Uterus (tissue), 2 donors: ENCODE results near the gene NHERF1.

Experiments used
- POLR2A ChIP-seq, 2 donors: fragments of 450-650 bp; IDR thresholded peaks; one replicate each; pipeline ENCODE4 v1.6.1; 2016; ENCODE audit warnings: antibody characterized with exemption in 2 of 2, mild to moderate bottlenecking in 1 of 2, moderate library complexity in 1 of 2
- TF ChIP-seq, protein P1 (sequence below), 4 experiments: fragments of 200-600 bp in 2 of 4; fragments of 450-650 bp in 2 of 4; sonication (generic) in 2 of 4; IDR thresholded peaks; one replicate each; pipeline ENCODE4 v1.5.1; 2016 to 2019; ENCODE audit warnings: antibody characterized with exemption in 4 of 4, mild to moderate bottlenecking in 2 of 4, moderate library complexity in 1 of 4

DNA sequence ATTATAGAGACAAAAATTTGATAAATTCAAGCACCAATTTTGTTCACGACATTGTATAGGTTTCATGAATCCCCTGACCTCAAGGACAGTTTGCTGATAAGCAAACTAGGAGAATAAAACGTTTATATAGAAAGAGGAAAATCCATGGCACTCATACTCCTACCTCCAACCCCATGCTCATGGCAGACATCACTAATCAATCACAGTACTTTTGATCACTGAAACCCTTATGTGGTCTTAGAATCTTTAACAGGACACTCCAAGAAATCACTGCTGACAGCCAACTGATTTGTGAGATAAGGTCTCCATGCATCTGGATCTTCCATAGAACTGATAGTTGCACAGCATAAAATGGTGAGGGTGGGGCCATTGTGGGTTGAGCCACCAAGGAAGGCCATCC, 4.7 kb upstream of the NHERF1 start:
- TF ChIP-seq, protein P1, sequence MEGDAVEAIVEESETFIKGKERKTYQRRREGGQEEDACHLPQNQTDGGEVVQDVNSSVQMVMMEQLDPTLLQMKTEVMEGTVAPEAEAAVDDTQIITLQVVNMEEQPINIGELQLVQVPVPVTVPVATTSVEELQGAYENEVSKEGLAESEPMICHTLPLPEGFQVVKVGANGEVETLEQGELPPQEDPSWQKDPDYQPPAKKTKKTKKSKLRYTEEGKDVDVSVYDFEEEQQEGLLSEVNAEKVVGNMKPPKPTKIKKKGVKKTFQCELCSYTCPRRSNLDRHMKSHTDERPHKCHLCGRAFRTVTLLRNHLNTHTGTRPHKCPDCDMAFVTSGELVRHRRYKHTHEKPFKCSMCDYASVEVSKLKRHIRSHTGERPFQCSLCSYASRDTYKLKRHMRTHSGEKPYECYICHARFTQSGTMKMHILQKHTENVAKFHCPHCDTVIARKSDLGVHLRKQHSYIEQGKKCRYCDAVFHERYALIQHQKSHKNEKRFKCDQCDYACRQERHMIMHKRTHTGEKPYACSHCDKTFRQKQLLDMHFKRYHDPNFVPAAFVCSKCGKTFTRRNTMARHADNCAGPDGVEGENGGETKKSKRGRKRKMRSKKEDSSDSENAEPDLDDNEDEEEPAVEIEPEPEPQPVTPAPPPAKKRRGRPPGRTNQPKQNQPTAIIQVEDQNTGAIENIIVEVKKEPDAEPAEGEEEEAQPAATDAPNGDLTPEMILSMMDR (IDR thresholded peaks at IDR 0.05), result no peak
- no peak for TF ChIP-seq POLR2A (IDR thresholded peaks at IDR 0.05)
